Erythroblast (primary cell): ENCODE data around the gene PTGER4.
"Not testable (repeated sequence)": the region's sequence is repeated elsewhere in the genome, so short reads cannot be mapped to it uniquely, and the experiment has no call there.

ENCODE experiments used
- DNase-seq, 2 experiments: peaks; one replicate each; lab custom pipeline; 2025; lab: John Stamatoyannopoulos, UW
- GATA1 ChIP-seq: IDR thresholded peaks from 2 replicates; pipeline ENCODE4 v1.6.1; 2011; ENCODE audit warnings: low read depth, mild to moderate bottlenecking, control low read depth, low read length, moderate library complexity
- POLR2A ChIP-seq: IDR thresholded peaks from 2 replicates; pipeline ENCODE4 v1.6.1; 2011; ENCODE audit warnings: mild to moderate bottlenecking, low read length

PTGER4 gene

GRCh38 chr5:40690267-40690666 lies 10.6 kb downstream of the PTGER4 start:
- DNase-seq: no peak
- no peak for TF ChIP-seq POLR2A
- TF ChIP-seq GATA1: no peak

GRCh38 chr5:40691894-40692293 lies 12.2 kb downstream of the PTGER4 start:
- no peak for DNase-seq
- TF ChIP-seq POLR2A (no peak), GATA1 (no peak)

- no peak for DNase-seq
- no peak for TF ChIP-seq POLR2A
Measured at GRCh38 chr5:40694433-40694832, 14.7 kb downstream of the PTGER4 start.

GRCh38 chr5:40700116-40700782 lies 20.5 kb downstream of the PTGER4 start:
- DNase-seq: no peak
- TF ChIP-seq GATA1 (no peak), POLR2A (no peak)

- not testable (repeated sequence) for DNase-seq
Measured at GRCh38 chr5:40702027-40702426, 22.3 kb downstream of the PTGER4 start.

GRCh38 chr5:40705484-40705883 lies 25.8 kb downstream of the PTGER4 start:
- DNase-seq: not testable (repeated sequence)

- not testable (repeated sequence) for DNase-seq
Measured at GRCh38 chr5:40710575-40710974, 30.9 kb downstream of the PTGER4 start.

GRCh38 chr5:40714001-40714400 lies 34.3 kb downstream of the PTGER4 start:
- TF ChIP-seq POLR2A (no peak), GATA1 (no peak)

GRCh38 chr5:40716000-40716399 lies 36.3 kb downstream of the PTGER4 start:
- DNase-seq: no peak
- TF ChIP-seq GATA1 (no peak), POLR2A (no peak)

More at GRCh38 chr5:40714001-40714400, 34.3 kb downstream of the PTGER4 start:
- DNase-seq: no peak

GRCh38 chr5:40716590-40716989 lies 36.9 kb downstream of the PTGER4 start:
- TF ChIP-seq GATA1: no peak
- TF ChIP-seq POLR2A: no peak
- no peak for DNase-seq

GRCh38 chr5:40717281-40717680 lies 37.6 kb downstream of the PTGER4 start:
- TF ChIP-seq GATA1 (no peak), POLR2A (no peak)
- no peak for DNase-seq

GRCh38 chr5:40720069-40720468 lies 40.4 kb downstream of the PTGER4 start:
- DNase-seq: no peak
- TF ChIP-seq POLR2A: no peak
- no peak for TF ChIP-seq GATA1

GRCh38 chr5:40722497-40722911 lies 42.8 kb downstream of the PTGER4 start:
- not testable (repeated sequence) for DNase-seq

GRCh38 chr5:40733434-40733833 lies 53.7 kb downstream of the PTGER4 start:
- no peak for DNase-seq
- TF ChIP-seq POLR2A: no peak
- TF ChIP-seq GATA1: no peak

GRCh38 chr5:40733879-40734563 lies 54.3 kb downstream of the PTGER4 start:
- no peak for DNase-seq
- TF ChIP-seq GATA1 (no peak), POLR2A (no peak)
